Fibroblast of skin of left quadriceps (primary cell): Measurements from ENCODE around the gene HCN2.
"Not testable (repeated sequence)": the region's sequence is repeated elsewhere in the genome, so short reads cannot be mapped to it uniquely, and the experiment has no call there.

Experiments used
- DNase-seq, 2 experiments: peaks; one replicate each; pipeline ENCODE4 v3.0.0-alpha.2; 2013; ENCODE audit warnings: low read depth in 2 of 2

Gene HCN2

GRCh38 chr19:585146-585545 lies 4.5 kb upstream of the HCN2 start:
- not testable (repeated sequence) for DNase-seq

GRCh38 chr19:585551-586110 lies 4.0 kb upstream of the HCN2 start:
- no peak for DNase-seq

GRCh38 chr19:588093-588740 lies 1.5 kb upstream of the HCN2 start:
- DNase-seq, result peak in 1 of 2 experiments; percentile 47

- no peak for DNase-seq
Measured at GRCh38 chr19:588741-589692, 664 bp upstream of the HCN2 start.

- DNase-seq, result no peak
Measured at GRCh38 chr19:590396-590745, 690 bp downstream of the HCN2 start.

GRCh38 chr19:590750-591098 lies 1.0 kb downstream of the HCN2 start:
- no peak for DNase-seq

GRCh38 chr19:591099-591958 lies 1.6 kb downstream of the HCN2 start:
- no peak for DNase-seq

GRCh38 chr19:592101-592500 lies 2.4 kb downstream of the HCN2 start:
- DNase-seq, result no peak

- DNase-seq, result no peak
Measured at GRCh38 chr19:593055-593454, 3.4 kb downstream of the HCN2 start.

GRCh38 chr19:593505-593904 lies 3.8 kb downstream of the HCN2 start:
- DNase-seq, result no peak

GRCh38 chr19:594265-594870 lies 4.7 kb downstream of the HCN2 start:
- DNase-seq, result no peak

- DNase-seq, result no peak
Measured at GRCh38 chr19:595326-596262, 5.9 kb downstream of the HCN2 start.

GRCh38 chr19:596263-596655 lies 6.6 kb downstream of the HCN2 start:
- DNase-seq, result no peak

- no peak for DNase-seq
Measured at GRCh38 chr19:597406-598315, 8.0 kb downstream of the HCN2 start.

GRCh38 chr19:601310-601709 lies 11.6 kb downstream of the HCN2 start:
- no peak for DNase-seq

GRCh38 chr19:601790-602189 lies 12.1 kb downstream of the HCN2 start:
- no peak for DNase-seq

GRCh38 chr19:602391-603301 lies 13.0 kb downstream of the HCN2 start:
- DNase-seq, result no peak

- DNase-seq, result not testable (repeated sequence)
Measured at GRCh38 chr19:603302-603639, 13.6 kb downstream of the HCN2 start.
